ENCODE measurements around the gene CCR5.

GRCh38 chr3:46400846-46401245, 30.1 kb downstream of the CCR5 start:
- TF ChIP-seq FOXO4 (CRISPR knock-in tag; conservative IDR thresholded peaks at IDR 0.05): no peak
- no peak for TF ChIP-seq KLF16 (CRISPR knock-in tag; IDR thresholded peaks at IDR 0.05)
